HCT116 (cell line): ENCODE measurements around the gene ARL13B. TPM values are rescaled to one million over a fixed set of nuclear protein-coding genes. Genes with fewer than 3 reads are reported as not detected.

ENCODE experiments used
- ATAC-seq: fragments of 200-7000 bp; cut with Tn5 transposase; 2 replicates; pipeline ENCODE4 v1.9.1; 2020; ENCODE audit warnings: mild to moderate bottlenecking, moderate library complexity
- BruUV-seq: library from RNA; stranded (reverse); fragments of 400-500 nt; replicated peaks from 2 replicates; lab custom pipeline; 2021; lab: Mats Ljungman, UMichigan
- CTCF ChIA-PET: fragments of 300-600 bp; sonication (Branson Sonifier 250); formaldehyde crosslinking; loops from one replicate; lab custom pipeline; 2021; ENCODE audit warnings: antibody characterized with exemption; lab: Charles Lee
- POLR2A ChIA-PET: fragments of 300-600, 350-600 bp; sonication (Branson Sonifier 250); formaldehyde crosslinking; loops from one replicate; lab custom pipeline; 2021; ENCODE audit warnings: antibody characterized with exemption; lab: Charles Lee
- RAD21 ChIA-PET, 2 experiments: fragments of 300-600 bp; sonication (Branson Sonifier 250); formaldehyde crosslinking; loops; one replicate each; lab custom pipeline; 2023; ENCODE audit warnings: low total read pairs in 2 of 2; ENCODE audit not compliant: uncharacterized antibody in 2 of 2, unreplicated experiment in 2 of 2, low non-redundant PET in 1 of 2; lab: Charles Lee
- DNase-seq: peaks from one replicate; pipeline ENCODE4 v3.0.0-alpha.2; 2010; ENCODE audit warnings: low read depth, low spot score
- H2AFZ ChIP-seq: fragments of 200-600 bp; shearing (Covaris generic), sonication (generic); 2 replicates; pipeline ENCODE4 v1.6.1; 2017; ENCODE audit warnings: low read depth, mixed run types, mixed read lengths, antibody characterized with exemption, low read length; ENCODE audit not compliant: poor library complexity, severe bottlenecking
- H3K27ac ChIP-seq: 2 replicates; pipeline ENCODE4 v1.5.1; 2012; ENCODE audit warnings: low read depth, low read length
- H3K27me3 ChIP-seq: fragments of 200-600 bp; sonication (generic); 2 replicates; pipeline ENCODE4 v1.6.1; 2016; ENCODE audit warnings: mixed run types, low read length, mixed read lengths; ENCODE audit not compliant: insufficient read depth
- H3K36me3 ChIP-seq, 2 experiments: fragments of 200-500 bp in 1 of 2; fragments of 200-600 bp in 1 of 2; sonication (Bioruptor generic) in 1 of 2; sonication (generic) in 1 of 2; 2 replicates each; pipeline versions ENCODE4 v1.5.1 to v1.6.1; 2014 to 2016; ENCODE audit warnings: low read length in 2 of 2, inconsistent platforms in 1 of 2, mixed read lengths in 1 of 2, mixed run types in 1 of 2; ENCODE audit not compliant: insufficient read depth in 2 of 2, control insufficient read depth in 1 of 2
- H3K4me1 ChIP-seq, 2 experiments: fragments of 200-600 bp in 1 of 2; sonication (generic) in 1 of 2; 2 replicates each; pipeline versions ENCODE4 v1.5.1 to v1.6.1; 2012 to 2017; ENCODE audit warnings: low read length in 2 of 2, inconsistent platforms in 1 of 2, mild to moderate bottlenecking in 1 of 2, mixed read lengths in 1 of 2, mixed run types in 1 of 2, moderate library complexity in 1 of 2; ENCODE audit not compliant: insufficient read depth in 2 of 2, control insufficient read depth in 1 of 2
- H3K4me2 ChIP-seq: fragments of 200-600 bp; sonication (generic); 2 replicates; pipeline ENCODE4 v1.6.1; 2017; ENCODE audit warnings: mixed run types, low read length, mixed read lengths
- H3K4me3 ChIP-seq, 2 experiments: fragments of 200-600 bp in 1 of 2; sonication (generic) in 1 of 2; replicated peaks in 1 of 2; 2 replicates each; pipeline ENCODE4 v1.5.1; 2011 to 2016; ENCODE audit warnings: low read length in 2 of 2, control low read depth in 1 of 2, low read depth in 1 of 2, mild to moderate bottlenecking in 1 of 2, mixed read lengths in 1 of 2, mixed run types in 1 of 2
- H3K79me2 ChIP-seq: fragments of 200-600 bp; sonication (generic); 2 replicates; pipeline ENCODE4 v1.6.1; 2017; ENCODE audit warnings: mild to moderate bottlenecking, mixed run types, low read length, moderate library complexity, mixed read lengths; ENCODE audit not compliant: insufficient read depth
- H3K9ac ChIP-seq: fragments of 200-600 bp; sonication (generic); 2 replicates; pipeline ENCODE4 v1.6.1; 2016; ENCODE audit warnings: low read length, mixed read lengths
- H3K9me2 ChIP-seq: fragments of 200-600 bp; sonication (generic), shearing (Covaris generic); 2 replicates; pipeline ENCODE4 v1.6.1; 2017; ENCODE audit warnings: mixed run types, mild to moderate bottlenecking, moderate library complexity; ENCODE audit not compliant: insufficient read depth
- H3K9me3 ChIP-seq, 2 experiments: fragments of 200-500 bp in 1 of 2; fragments of 200-600 bp in 1 of 2; sonication (Bioruptor generic) in 1 of 2; sonication (generic) in 1 of 2; 2 replicates each; pipeline ENCODE4 v1.6.1; 2014 to 2017; ENCODE audit warnings: low read length in 2 of 2, mixed read lengths in 2 of 2, inconsistent platforms in 1 of 2, low read depth in 1 of 2, mild to moderate bottlenecking in 1 of 2, mixed run types in 1 of 2, moderate library complexity in 1 of 2; ENCODE audit not compliant: control insufficient read depth in 1 of 2, insufficient read depth in 1 of 2
- H4K20me1 ChIP-seq: fragments of 200-600 bp; sonication (generic), shearing (Covaris generic); 2 replicates; pipeline ENCODE4 v1.6.1; 2017; ENCODE audit warnings: mixed run types, mild to moderate bottlenecking, moderate library complexity; ENCODE audit not compliant: insufficient read depth
- CEBPB ChIP-seq: IDR thresholded peaks from 2 replicates; pipeline ENCODE4 v1.6.1; 2012; ENCODE audit warnings: low read depth
- CTCF ChIP-seq, 3 experiments: fragments of 200-600 bp in 1 of 3; sonication (generic) in 1 of 3; IDR thresholded peaks in 2 of 3; conservative IDR thresholded peaks in 1 of 3; 2 replicates each; pipeline ENCODE4 v1.5.1; 2012 to 2017; ENCODE audit warnings: low read depth in 2 of 3, low read length in 2 of 3, antibody characterized with exemption in 1 of 3, borderline replicate concordance in 1 of 3, control low read depth in 1 of 3, mild to moderate bottlenecking in 1 of 3, mixed read lengths in 1 of 3, mixed run types in 1 of 3, moderate library complexity in 1 of 3; ENCODE audit not compliant: insufficient read depth in 1 of 3
- EGR1 ChIP-seq: IDR thresholded peaks from 2 replicates; pipeline ENCODE4 v1.6.1; 2012; ENCODE audit warnings: low read depth
- EZH2 ChIP-seq: fragments of 200-600 bp; sonication (generic); IDR thresholded peaks from 2 replicates; pipeline ENCODE4 v1.6.1; 2017; ENCODE audit warnings: antibody characterized with exemption, mixed run types
- EZH2phosphoT487 ChIP-seq: fragments of 200-600 bp; IDR thresholded peaks from 2 replicates; pipeline ENCODE4 v1.6.1; 2018; ENCODE audit warnings: antibody characterized with exemption, borderline replicate concordance
- FOSL1 ChIP-seq: IDR thresholded peaks from 2 replicates; pipeline ENCODE4 v1.6.1; 2012; ENCODE audit warnings: low read depth
- MAX ChIP-seq: IDR thresholded peaks from 2 replicates; pipeline ENCODE4 v1.6.1; 2012
- RAD21 ChIP-seq: IDR thresholded peaks from 2 replicates; pipeline ENCODE4 v1.6.1; 2012; ENCODE audit warnings: low read depth, mild to moderate bottlenecking
- SIN3A ChIP-seq: IDR thresholded peaks from 2 replicates; pipeline ENCODE4 v1.6.1; 2012; ENCODE audit warnings: low read depth
- YY1 ChIP-seq: IDR thresholded peaks from 2 replicates; pipeline ENCODE4 v1.6.1; 2011; ENCODE audit warnings: low read length, low read depth, moderate library complexity, mild to moderate bottlenecking; ENCODE audit not compliant: insufficient replicate concordance; ENCODE audit errors: extremely low read depth
- ZBTB33 ChIP-seq: IDR thresholded peaks from 2 replicates; pipeline ENCODE4 v1.6.1; 2011; ENCODE audit warnings: mild to moderate bottlenecking, low read length, moderate library complexity; ENCODE audit not compliant: insufficient replicate concordance; ENCODE audit errors: extremely low read depth
- ZFX ChIP-seq: fragments of 450-650 bp; IDR thresholded peaks from 2 replicates; pipeline ENCODE4 v1.6.1; 2017
- intact Hi-C: fragments of 100-400 bp; cut with micrococcal nuclease; formaldehyde crosslinking; loops from 2 replicates; pipeline ENCODE4 v1.10.0; 2022
- total RNA-seq: library from RNA; stranded (reverse); gene quantifications from one replicate; pipeline ENCODE4 v1.2.1, GENCODE V29; 2021; ENCODE audit not compliant: unreplicated experiment
- TF ChIP-seq, protein P1 (sequence below): IDR thresholded peaks from 2 replicates; pipeline ENCODE4 v1.6.1; 2012; ENCODE audit warnings: low read depth

The ARL13B gene
- total RNA-seq, 1 experiment from 2014 or later = 8.2 TPM

DNA sequence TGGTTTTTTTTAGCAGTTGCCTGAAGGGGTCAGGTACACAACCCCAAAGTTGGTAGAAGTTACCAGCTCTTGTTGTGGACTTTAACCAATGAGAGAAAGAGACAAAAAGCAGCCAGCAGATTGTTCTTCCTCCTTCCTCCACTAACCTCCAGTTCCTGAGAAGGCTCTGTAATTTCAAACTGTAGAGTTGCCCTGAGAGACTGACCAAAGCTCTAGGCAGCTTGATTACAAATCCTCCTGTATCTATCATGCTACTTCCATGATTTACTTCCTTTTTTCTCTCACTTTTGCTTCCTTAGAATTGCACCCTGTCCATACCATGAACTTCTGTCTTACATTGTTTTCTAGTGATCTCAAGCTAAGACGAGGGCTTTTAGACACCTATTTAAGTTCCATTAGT, 112.1 kb downstream of the ARL13B start:
- no peak for ATAC-seq

More for the DNA sequence above, 112.1 kb downstream of the ARL13B start:
- no peak overlapping the region for H2AFZ ChIP-seq
- intact Hi-C loops = no loop called here
- no peak overlapping the region for H3K4me2 ChIP-seq
- H3K36me3 ChIP-seq = peaks cover 3 to 12% of the 10 kb centered on the region in 2 experiments; a peak in 2 of 4 replicates
- ChIA-PET RAD21 (no interaction called here), CTCF (no interaction called here), POLR2A (no interaction called here)
- no TSS peak for BruUV-seq
- no peak overlapping the region for H3K4me3 ChIP-seq
- TF ChIP-seq, protein P1, sequence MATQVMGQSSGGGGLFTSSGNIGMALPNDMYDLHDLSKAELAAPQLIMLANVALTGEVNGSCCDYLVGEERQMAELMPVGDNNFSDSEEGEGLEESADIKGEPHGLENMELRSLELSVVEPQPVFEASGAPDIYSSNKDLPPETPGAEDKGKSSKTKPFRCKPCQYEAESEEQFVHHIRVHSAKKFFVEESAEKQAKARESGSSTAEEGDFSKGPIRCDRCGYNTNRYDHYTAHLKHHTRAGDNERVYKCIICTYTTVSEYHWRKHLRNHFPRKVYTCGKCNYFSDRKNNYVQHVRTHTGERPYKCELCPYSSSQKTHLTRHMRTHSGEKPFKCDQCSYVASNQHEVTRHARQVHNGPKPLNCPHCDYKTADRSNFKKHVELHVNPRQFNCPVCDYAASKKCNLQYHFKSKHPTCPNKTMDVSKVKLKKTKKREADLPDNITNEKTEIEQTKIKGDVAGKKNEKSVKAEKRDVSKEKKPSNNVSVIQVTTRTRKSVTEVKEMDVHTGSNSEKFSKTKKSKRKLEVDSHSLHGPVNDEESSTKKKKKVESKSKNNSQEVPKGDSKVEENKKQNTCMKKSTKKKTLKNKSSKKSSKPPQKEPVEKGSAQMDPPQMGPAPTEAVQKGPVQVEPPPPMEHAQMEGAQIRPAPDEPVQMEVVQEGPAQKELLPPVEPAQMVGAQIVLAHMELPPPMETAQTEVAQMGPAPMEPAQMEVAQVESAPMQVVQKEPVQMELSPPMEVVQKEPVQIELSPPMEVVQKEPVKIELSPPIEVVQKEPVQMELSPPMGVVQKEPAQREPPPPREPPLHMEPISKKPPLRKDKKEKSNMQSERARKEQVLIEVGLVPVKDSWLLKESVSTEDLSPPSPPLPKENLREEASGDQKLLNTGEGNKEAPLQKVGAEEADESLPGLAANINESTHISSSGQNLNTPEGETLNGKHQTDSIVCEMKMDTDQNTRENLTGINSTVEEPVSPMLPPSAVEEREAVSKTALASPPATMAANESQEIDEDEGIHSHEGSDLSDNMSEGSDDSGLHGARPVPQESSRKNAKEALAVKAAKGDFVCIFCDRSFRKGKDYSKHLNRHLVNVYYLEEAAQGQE = no peak
- TF ChIP-seq EGR1 (no peak), CTCF (IDR thresholded peaks at IDR 0.05 in 2 of 3, conservative IDR thresholded peaks at IDR 0.05 in 1 of 3; ENCODE audit: borderline replicate concordance in 1 of 3, insufficient read depth in 1 of 3, low read depth in 2 of 3, low read length in 2 of 3) (no peak), ZFX (no peak), EZH2 (no peak), CEBPB (no peak), SIN3A (no peak), YY1 (no peak), ZBTB33 (no peak), FOSL1 (no peak), MAX (no peak), RAD21 (no peak), EZH2phosphoT487 (no peak)
- no peaks in the 10 kb centered on the region for H3K4me1 ChIP-seq
- H3K79me2 ChIP-seq = no peaks in the 10 kb centered on the region
- H3K9ac ChIP-seq = no peak overlapping the region
- DNase-seq = no peak
- H3K27ac ChIP-seq = no peak overlapping the region
- H3K9me3 ChIP-seq = no peaks in the 10 kb centered on the region
- H4K20me1 ChIP-seq = no peaks in the 10 kb centered on the region
- H3K27me3 ChIP-seq = no peaks in the 10 kb centered on the region
- no peaks in the 10 kb centered on the region for H3K9me2 ChIP-seq
